ENCODE measurements around the gene ADAM15.

ADAM15 gene

GRCh38 chr1:155052439-155053395, 1.6 kb downstream of the ADAM15 start:
- DNase-seq = peak; percentile 26

- no peak for DNase-seq
These were observed 2.5 kb downstream of the ADAM15 start for GRCh38 chr1:155053531-155054105.

GRCh38 chr1:155057104-155057503, 6.0 kb downstream of the ADAM15 start:
- DNase-seq = no peak

GRCh38 chr1:155057788-155058211, 6.7 kb downstream of the ADAM15 start:
- DNase-seq = no peak

GRCh38 chr1:155060736-155061135, 9.6 kb downstream of the ADAM15 start:
- no peak for DNase-seq

- DNase-seq = peak; percentile 68
These were observed 10.4 kb downstream of the ADAM15 start for GRCh38 chr1:155061381-155062150.

- DNase-seq = no peak
These were observed 11.1 kb downstream of the ADAM15 start for GRCh38 chr1:155062151-155062686.

- no peak for DNase-seq
These were observed 11.7 kb downstream of the ADAM15 start for GRCh38 chr1:155062702-155063411.

GRCh38 chr1:155063550-155064110, 12.5 kb downstream of the ADAM15 start, which contains the start of gene EFNA4:
Gene EFNA4, plus strand, starts transcription at chr1:155063740. Its CDS starts 84 bp downstream, at chr1:155063824.
- DNase-seq = peak; percentile 78

- DNase-seq = no peak
These were observed 13.2 kb downstream of the ADAM15 start for GRCh38 chr1:155064111-155064831.

GRCh38 chr1:155064832-155065429, 13.8 kb downstream of the ADAM15 start:
- DNase-seq = no peak

- DNase-seq = no peak
These were observed 15.7 kb downstream of the ADAM15 start for GRCh38 chr1:155066777-155067176.

- no peak for DNase-seq
These were observed 17.5 kb downstream of the ADAM15 start for GRCh38 chr1:155068599-155068998.

GRCh38 chr1:155069551-155070157, 18.5 kb downstream of the ADAM15 start:
- no peak for DNase-seq

- DNase-seq = no peak
These were observed 19.1 kb downstream of the ADAM15 start for GRCh38 chr1:155070158-155070621.

- DNase-seq = peak; percentile 77
These were observed 19.8 kb downstream of the ADAM15 start for GRCh38 chr1:155070721-155071569.

GRCh38 chr1:155071701-155072100, 20.6 kb downstream of the ADAM15 start:
- DNase-seq = peak; percentile 48

GRCh38 chr1:155072531-155073289, 21.6 kb downstream of the ADAM15 start:
- DNase-seq = peak; percentile 56

All from inflammatory macrophage treated with lipopolysaccharide for 4 hours (primary cell).